Psoas muscle (tissue), 8 donors: Measurements from ENCODE around the gene METTL22. TPM values are rescaled to one million over a fixed set of nuclear protein-coding genes. Genes with fewer than 3 reads are reported as not detected.

ENCODE experiments used
- ATAC-seq, 4 donors: fragments of 200-7000 bp; cut with Tn5 transposase; one replicate each; pipeline ENCODE4 v1.9.1; 2020; ENCODE audit warnings: moderate library complexity in 3 of 4, mild to moderate bottlenecking in 2 of 4
- DNase-seq, 2 donors: peaks; one replicate each; pipeline ENCODE4 v3.0.0-alpha.2; 2020
- H3K27ac ChIP-seq: fragments of 200-600 bp; one replicate; pipeline ENCODE4 v1.8.0; 2022
- H3K27me3 ChIP-seq, 3 donors: fragments of 200-600 bp in 1 of 3; one replicate each; pipeline versions ENCODE4 v1.6.1 to v1.8.0; 2013 to 2022; ENCODE audit warnings: low read length in 2 of 3, mild to moderate bottlenecking in 2 of 3, moderate library complexity in 1 of 3; ENCODE audit not compliant: insufficient read depth in 3 of 3
- H3K36me3 ChIP-seq, 2 donors: fragments of 200-600 bp in 1 of 2; one replicate each; pipeline versions ENCODE4 v1.6.1 to v1.8.0; 2013 to 2022; ENCODE audit warnings: low read depth in 1 of 2, mild to moderate bottlenecking in 1 of 2, moderate library complexity in 1 of 2; ENCODE audit not compliant: insufficient read depth in 1 of 2
- H3K4me1 ChIP-seq: fragments of 200-600 bp; one replicate; pipeline ENCODE4 v1.8.0; 2022
- H3K4me3 ChIP-seq: fragments of 200-600 bp; one replicate; pipeline ENCODE4 v1.8.0; 2022; ENCODE audit warnings: mild to moderate bottlenecking
- H3K9me3 ChIP-seq: fragments of 200-600 bp; one replicate; pipeline ENCODE4 v1.8.0; 2022
- CTCF ChIP-seq: fragments of 200-600 bp; IDR thresholded peaks from one replicate; pipeline ENCODE4 v1.8.0; 2022; ENCODE audit warnings: antibody characterized with exemption
- WGBS, 3 donors: extraction: QIAGEN DNeasy Blood & Tissue Kit; methylation state at CpG; one replicate each; pipeline versions ENCODE4 v1.1.6 to v1.1.7; 2013; 5-methylcytosine and 5-hydroxymethylcytosine counted together
- intact Hi-C, 2 donors: fragments of 100-400 bp; cut with DNase I; formaldehyde crosslinking; loops; one replicate each; pipeline versions ENCODE4 v1.11.0 to v1.14.2; 2022
- polyA plus RNA-seq, 3 donors: library from polyadenylated mRNA; stranded (reverse); fragments of 200-250 nt; gene quantifications; one replicate each; pipeline ENCODE4 v1.2.3, GENCODE V29; 2013
- total RNA-seq, 4 donors: library from RNA; stranded (reverse); fragmentation: NEBNext Ultra II Directional in 2 of 4; extraction: Animal tissue kit (Norgen Biotek cat#: 25700) in 2 of 4; gene quantifications; one replicate each; pipeline versions ENCODE4 v1.2.1 to v1.2.4, GENCODE V29; 2021 to 2023
- donor health status: healthy with polysubstance abuse.
- donor health status: DM: no; HTN: no; CAD: no; lungs with moderate emphysema.
- donor health status: Bipolar disorder and iron deficiency.
- donor health status: healthy.
- donor health status: DM: yes; HTN: yes; CAD: no.
- donor health status: DM: no; HTN: no; CAD: no.
- donor health status: DM: no; HTN: no; CAD: no.
- donor health status: DM: yes; HTN: yes; CAD: no.

The METTL22 gene
- total and polyA plus RNA-seq, 7 donors: 46.7 to 85.9 (median 71.5) TPM

DNA sequence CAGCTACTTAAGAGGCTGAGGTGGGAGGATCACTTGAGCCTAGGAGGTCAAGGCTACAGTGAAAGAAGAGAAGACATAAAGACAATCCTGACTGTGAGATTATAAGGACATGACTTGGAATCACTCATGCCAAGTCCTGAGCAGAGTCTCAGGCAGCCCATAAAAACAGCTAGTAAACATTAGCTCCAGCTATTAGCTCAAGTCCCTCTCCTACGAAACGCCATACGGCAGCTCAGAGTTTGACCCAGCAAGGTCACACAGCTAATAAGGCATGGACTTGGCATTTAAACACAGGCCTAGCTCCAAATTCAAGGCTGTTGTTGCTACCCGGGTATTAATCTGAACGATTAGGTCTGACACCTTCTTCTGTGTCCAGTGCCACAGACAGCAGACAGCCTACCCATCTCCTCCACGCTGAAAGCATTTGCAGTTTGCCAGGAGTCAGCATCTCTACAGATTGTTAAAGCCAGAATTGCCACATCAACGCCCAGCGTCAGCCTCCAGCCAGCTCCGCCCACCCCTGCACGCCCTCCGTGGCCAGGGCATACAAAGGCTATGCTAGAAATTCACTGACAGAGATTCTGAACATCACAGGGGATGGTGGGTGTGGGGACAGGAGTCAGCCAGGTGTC is 21.2 kb upstream of the METTL22 start:
- TF ChIP-seq CTCF: no peak
- Histone ChIP-seq H3K36me3 (no peaks in the 10 kb centered on the region), H3K4me1 (no peaks in the 10 kb centered on the region), H3K9me3 (peaks cover 6% of the 10 kb centered on the region), H3K4me3 (no peak overlapping the region), H3K27ac (no peak overlapping the region), H3K27me3 (peaks cover 0 to 3% (median 3%) of the 10 kb centered on the region in 3 donors)
- no peak for ATAC-seq
- DNase-seq: no peak
- 33 to 45% (median 42%) methylated on average over 11 of the region's 11 CpGs for WGBS, 3 donors
- intact Hi-C loops: no loop called here

DNA sequence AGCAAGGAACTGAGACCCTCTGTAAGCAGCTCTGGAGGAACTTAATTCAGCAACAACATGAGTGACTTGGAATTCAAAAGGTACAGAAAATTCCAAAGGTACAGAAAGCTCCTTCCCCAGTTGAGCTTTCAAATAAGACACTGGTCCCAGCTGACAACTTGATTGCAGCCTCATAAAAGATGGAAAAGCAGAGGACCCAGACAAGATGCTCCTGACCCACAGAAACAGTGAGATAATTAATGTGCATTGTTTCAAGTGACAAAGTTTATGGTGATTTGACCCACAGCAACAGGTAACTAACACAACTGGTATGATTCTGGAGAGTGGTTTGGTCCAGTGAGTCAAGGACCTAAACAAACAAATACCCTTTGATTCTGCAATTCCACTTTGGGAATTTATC is 15.9 kb upstream of the METTL22 start:
- Histone ChIP-seq H3K27ac (no peak overlapping the region), H3K36me3 (no peaks in the 10 kb centered on the region), H3K9me3 (no peaks in the 10 kb centered on the region), H3K4me1 (no peaks in the 10 kb centered on the region), H3K4me3 (no peak overlapping the region), H3K27me3 (peaks cover 0 to 7% (median 0%) of the 10 kb centered on the region in 3 donors)
- no peak for TF ChIP-seq CTCF
- DNase-seq (no peak), ATAC-seq (no peak)
- intact Hi-C loops: no loop called here

GRCh38 chr16:8607214-8607613 is 14.3 kb upstream of the METTL22 start:
- Histone ChIP-seq H3K27ac (no peak overlapping the region), H3K4me1 (no peaks in the 10 kb centered on the region), H3K36me3 (no peaks in the 10 kb centered on the region), H3K4me3 (no peak overlapping the region), H3K27me3 (peaks cover 0 to 4% (median 2%) of the 10 kb centered on the region in 3 donors), H3K9me3 (no peaks in the 10 kb centered on the region)
- no peak for TF ChIP-seq CTCF
- 64 to 71% (median 68%) methylated on average over 9 of the region's 9 CpGs for WGBS, 3 donors
- no peak for DNase-seq
- intact Hi-C loops: no loop called here
- no peak for ATAC-seq

GRCh38 chr16:8611122-8611521 is 10.4 kb upstream of the METTL22 start:
- intact Hi-C loops: no loop called here
- H3K4me3 ChIP-seq: no peak overlapping the region
- WGBS, 3 donors: 71 to 77% (median 76%) methylated on average over 4 of the region's 4 CpGs

More at GRCh38 chr16:8611122-8611521, 10.4 kb upstream of the METTL22 start:
- Histone ChIP-seq H3K36me3 (no peaks in the 10 kb centered on the region), H3K9me3 (no peaks in the 10 kb centered on the region), H3K4me1 (no peaks in the 10 kb centered on the region), H3K27ac (no peak overlapping the region), H3K27me3 (peaks cover 0 to 4% (median 2%) of the 10 kb centered on the region in 3 donors)
- DNase-seq: no peak
- no peak for TF ChIP-seq CTCF
- ATAC-seq: no peak
